ENCODE measurements around the gene MIF.
"Not testable (repeated sequence)": the region's sequence is repeated elsewhere in the genome, so short reads cannot be mapped to it uniquely, and the experiment has no call there.

MIF gene

GRCh38 chr22:23939017-23939357, 44.8 kb downstream of the MIF start:
- in situ Hi-C loops (cut with HindIII; ENCODE audit: low sequenced_read_pairs) = no loop called here
- TF ChIP-seq, protein P1, sequence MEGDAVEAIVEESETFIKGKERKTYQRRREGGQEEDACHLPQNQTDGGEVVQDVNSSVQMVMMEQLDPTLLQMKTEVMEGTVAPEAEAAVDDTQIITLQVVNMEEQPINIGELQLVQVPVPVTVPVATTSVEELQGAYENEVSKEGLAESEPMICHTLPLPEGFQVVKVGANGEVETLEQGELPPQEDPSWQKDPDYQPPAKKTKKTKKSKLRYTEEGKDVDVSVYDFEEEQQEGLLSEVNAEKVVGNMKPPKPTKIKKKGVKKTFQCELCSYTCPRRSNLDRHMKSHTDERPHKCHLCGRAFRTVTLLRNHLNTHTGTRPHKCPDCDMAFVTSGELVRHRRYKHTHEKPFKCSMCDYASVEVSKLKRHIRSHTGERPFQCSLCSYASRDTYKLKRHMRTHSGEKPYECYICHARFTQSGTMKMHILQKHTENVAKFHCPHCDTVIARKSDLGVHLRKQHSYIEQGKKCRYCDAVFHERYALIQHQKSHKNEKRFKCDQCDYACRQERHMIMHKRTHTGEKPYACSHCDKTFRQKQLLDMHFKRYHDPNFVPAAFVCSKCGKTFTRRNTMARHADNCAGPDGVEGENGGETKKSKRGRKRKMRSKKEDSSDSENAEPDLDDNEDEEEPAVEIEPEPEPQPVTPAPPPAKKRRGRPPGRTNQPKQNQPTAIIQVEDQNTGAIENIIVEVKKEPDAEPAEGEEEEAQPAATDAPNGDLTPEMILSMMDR (IDR thresholded peaks at IDR 0.05; ENCODE audit: low read depth, low read length) = no peak
- H3K4me3 ChIP-seq (ENCODE audit: low read depth, low read length) = no peak overlapping the region
- no peak for DNase-seq (ENCODE audit: low read depth, low spot score)

GRCh38 chr22:23940166-23940565, 46.0 kb downstream of the MIF start:
- H3K4me3 ChIP-seq (ENCODE audit: low read depth, low read length); DNase-seq (ENCODE audit: low read depth, low spot score); in situ Hi-C loops (cut with HindIII; ENCODE audit: low sequenced_read_pairs): not testable (repeated sequence)

Measured in astrocyte of the spinal cord (primary cell).